Epithelial cell of prostate (primary cell): Measurements from ENCODE around the gene IRX4.
"Not testable (repeated sequence)": the region's sequence is repeated elsewhere in the genome, so short reads cannot be mapped to it uniquely, and the experiment has no call there.

Experiments
- DNase-seq: peaks from one replicate; pipeline ENCODE4 v3.0.0-alpha.2; 2011; ENCODE audit warnings: low read depth, low spot score
- H3K27ac ChIP-seq: fragments of 450-650 bp; 2 replicates; pipeline ENCODE4 v1.5.1; 2017; ENCODE audit warnings: mild to moderate bottlenecking

IRX4 gene

DNA sequence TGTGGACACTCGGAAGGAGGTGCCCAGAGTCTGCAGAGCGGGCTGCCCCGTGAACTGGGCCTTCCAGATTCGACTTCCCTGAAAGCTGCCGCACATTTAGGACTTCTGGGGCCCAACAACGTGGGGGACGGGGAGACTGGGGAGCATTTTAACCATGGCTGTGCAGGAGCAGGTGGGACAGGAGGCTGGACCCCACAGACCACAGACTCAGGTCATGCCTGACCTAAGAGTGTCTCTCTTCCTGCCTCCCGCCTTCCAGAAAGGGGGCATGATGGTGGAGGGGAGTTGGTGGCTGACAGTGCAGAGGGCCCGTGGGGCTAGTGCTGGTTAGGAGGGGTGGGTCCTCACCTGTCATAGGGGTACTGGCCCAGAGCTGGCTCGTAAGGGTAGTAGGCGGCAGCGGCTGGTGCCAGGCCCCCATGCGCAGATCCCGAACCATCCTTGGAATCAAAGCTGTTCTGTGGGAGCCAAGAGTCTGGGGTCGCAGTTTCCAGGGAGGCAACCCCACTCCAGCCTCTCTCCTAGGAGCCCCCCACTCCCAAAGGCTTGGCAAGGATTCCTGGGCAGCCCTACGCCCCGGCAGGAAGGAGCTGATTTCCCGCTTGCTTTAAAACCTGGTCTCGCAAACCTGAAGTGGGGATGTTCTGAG is 2.2 kb downstream of the IRX4 start:
- DNase-seq, result no peak
- no peak overlapping the region for H3K27ac ChIP-seq

DNA sequence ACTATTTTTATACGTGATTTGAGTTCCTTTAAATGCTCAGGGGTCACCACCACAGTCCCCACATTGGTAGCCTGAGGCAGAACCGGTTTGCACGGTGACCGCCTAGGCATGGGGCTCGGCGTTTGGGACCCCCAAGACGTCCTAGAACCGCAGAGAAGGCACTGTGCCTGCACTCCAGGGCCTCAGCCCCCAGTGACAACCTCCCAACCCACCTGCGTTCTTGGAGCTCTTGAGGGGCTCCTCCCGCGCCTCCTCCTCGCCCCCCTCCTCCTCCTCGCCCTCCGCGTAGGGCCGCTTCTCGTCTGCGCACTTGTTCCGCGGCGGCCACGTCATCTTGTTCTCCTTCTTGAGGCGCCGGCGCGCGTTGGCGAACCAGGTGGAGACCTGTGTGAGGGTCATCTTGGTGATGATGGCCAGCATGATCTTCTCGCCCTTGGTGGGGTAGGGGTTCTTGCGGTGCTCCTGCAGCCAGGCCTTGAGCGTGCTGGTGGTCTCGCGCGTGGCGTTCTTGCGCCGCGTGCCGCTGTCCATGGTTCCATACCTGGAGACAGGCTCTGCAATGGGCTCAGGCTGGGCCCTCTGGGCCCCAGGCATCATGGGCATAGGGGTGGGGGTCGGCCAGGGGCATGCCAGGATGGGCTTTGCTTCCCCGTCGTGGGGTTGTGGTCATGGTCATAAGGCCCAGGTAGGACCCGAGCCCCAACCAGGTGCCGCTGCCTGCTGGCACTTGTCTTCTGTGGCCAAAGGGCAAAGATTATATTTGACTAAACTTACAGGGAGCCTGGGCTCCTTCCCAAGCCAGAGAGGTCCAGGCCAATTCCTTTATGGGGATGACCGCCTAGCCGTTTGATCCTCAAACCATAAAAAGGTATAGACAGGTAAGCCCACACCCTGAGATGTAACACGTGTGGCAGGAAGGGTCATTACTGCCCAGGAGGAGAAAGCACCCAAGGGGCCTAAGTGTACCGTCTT is 3.1 kb downstream of the IRX4 start:
- no peak for DNase-seq
- no peak overlapping the region for H3K27ac ChIP-seq

DNA sequence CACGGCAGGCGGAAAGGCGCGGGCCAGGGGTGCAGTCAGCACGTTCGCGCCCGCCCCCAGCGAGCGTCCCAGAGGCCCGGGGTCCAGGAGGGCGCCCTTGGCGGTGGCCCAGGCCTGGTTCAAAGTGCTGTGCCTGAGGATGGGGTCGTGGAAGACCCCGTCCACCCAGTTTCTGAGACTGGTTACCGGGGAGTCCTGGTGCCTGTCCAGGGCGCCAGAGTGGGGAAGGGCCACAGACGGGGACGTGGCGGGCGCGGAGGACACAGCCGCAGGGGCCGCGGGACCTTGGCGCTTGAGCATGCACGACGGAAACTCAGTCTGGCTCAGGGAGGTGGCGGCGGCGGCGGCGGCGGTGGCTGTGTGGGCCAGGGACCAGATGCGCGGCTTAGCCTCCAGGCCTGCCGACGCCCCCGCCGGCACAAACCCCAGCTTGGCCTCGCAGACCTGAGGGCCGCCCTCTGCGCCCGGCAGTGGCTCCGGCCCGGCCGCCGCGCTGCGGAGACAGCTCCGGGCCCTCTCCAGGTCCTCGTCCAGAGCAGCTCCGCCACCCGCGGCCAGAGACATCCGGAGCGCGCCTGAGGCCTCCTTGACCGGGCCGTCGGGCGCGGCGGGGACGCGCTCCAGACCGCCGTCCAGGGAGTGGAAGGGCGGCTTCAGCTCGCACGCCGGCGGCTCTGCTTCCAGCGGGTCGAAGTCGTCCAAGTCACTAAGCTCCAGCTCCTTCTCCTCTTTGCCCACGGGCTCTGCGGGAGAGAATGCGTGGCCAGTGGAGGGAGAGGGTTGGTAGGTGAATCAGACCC is 4.5 kb downstream of the IRX4 start:
- no peak for DNase-seq
- H3K27ac ChIP-seq, result no peak overlapping the region

DNA sequence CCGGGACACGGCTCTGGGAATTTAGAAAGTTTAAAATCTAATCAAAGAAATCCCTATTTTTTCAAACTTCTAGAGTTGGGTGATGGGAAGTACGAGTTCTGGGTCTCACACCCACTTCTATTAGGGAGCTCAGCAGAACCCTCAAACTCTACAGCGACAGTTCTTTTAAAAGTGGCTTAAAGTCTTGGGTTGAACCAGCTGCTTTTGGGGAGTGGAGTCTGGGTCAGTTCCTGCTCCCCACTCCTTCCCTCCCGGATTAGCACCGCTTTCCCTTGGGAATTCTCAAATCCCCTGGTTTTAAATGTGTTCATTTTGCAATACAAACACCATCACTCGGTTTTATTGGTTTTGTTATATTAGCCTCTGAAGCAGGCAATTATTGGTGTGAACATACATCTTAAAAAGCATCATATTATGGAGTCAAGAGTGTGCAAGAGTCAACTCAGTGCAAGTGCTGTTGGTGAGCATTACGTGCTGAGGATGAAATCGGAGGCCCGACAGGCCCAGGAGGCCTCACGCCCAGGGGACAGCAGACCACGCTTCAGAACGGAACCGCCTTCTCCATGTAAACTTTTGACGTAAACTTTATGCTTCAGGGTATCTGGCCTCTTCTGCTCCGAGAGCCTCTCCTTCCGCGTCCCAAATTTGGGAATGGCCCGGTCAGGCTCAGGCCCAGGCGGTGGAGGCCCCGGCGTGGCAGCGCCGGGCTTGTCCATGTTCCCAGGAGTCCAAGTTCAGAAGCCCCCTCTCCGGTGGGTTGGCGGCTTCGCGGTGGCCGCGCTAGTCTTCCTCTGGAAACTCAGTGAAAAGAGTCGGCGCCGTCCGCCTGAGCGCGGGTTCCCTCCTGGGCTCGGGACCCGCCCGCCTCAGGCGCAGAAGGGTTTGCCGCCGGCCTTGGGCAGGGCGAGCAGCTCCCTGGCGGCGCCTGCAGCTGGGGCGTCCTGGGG is 5.3 kb downstream of the IRX4 start:
- no peak overlapping the region for H3K27ac ChIP-seq
- no peak for DNase-seq

DNA sequence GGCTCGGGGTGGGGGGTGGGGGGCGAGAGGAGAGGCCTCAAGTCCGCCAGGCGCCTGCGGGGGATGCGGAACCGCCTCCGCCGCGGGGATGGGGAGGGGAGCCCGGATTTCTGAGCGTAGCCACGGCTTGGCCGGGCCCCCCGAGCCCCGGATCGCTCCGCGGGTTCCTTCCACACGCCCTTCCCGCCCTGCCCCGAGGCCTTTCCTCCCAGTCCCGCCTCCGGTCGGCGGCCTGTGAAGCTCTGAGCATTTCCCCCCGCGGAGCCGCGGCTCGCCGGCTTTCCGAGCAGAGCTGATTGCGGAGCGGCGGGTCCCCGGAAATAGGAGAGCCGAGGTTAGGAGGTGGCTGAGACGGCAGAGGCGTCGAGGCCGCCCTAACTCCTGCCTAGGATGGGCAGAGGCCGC is 6.1 kb downstream of the IRX4 start:
- DNase-seq, result no peak
- no peak overlapping the region for H3K27ac ChIP-seq

DNA sequence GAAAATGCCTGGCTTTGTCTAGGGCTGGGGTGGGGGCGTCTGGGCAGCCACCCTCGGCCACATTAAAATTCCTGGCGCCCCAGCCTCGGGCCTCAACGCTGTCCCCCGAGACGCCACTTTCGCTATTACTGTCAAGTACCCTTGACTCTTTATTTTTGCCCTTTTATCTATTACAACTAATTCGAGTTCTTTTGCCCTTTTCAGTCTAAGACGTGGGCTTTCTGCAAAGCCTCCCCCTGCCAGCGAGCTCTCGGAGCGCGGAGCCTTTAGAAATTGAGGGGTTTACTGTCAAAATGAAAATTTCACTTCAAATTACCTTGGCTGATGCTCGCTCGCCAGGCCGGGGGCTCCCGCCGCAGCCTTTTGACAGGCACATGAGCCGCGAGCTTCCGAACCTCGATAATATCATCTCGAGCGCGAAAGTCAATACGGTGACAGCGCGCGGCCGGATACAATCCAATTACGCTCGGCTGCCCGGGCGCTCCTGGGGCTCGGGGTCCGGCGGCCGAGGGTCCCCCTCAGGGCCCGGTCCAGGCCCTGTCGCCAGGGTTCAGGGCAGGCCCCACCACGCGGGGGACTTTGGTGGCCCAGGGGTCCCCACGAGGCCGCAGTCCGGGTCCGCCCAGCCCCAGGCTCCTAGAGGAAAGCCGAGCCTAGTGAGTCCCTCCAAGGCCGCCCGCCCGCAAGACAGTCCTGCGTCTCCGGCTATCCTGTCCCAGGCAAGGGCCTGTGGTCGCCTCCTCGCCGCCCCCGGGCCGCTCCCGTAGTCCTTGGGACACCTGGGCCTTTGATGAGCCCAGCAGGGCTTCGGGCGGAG is 6.7 kb downstream of the IRX4 start:
- H3K27ac ChIP-seq, result no peak overlapping the region
- DNase-seq, result no peak

DNA sequence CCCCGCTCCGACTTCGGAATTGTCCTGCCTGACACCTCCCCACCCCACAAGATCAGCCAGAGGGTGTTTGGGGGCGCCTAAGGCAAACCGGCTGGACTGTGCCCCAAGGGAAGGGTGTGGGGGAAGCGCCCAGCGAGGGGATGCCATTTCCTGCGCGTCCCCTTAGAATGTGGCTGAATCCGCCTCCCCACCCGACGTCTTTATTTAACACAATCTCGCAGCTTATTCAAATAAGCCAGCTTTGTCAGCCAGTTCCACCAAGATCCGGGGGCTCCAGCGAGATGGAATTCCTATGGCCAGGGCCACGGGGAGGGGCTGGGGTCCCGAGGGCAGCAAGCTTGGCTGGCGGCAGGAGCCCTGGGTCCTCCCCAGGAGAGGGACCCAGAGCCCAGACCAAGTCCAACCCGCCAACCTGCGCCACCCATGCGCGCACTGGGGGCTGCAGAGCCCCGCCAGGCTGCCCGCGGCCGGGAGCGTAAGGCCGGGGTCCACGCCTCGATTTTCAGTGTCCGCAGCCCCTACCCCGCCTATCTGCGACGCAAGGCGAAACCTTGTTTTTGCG is 7.4 kb downstream of the IRX4 start:
- no peak overlapping the region for H3K27ac ChIP-seq
- DNase-seq, result no peak

DNA sequence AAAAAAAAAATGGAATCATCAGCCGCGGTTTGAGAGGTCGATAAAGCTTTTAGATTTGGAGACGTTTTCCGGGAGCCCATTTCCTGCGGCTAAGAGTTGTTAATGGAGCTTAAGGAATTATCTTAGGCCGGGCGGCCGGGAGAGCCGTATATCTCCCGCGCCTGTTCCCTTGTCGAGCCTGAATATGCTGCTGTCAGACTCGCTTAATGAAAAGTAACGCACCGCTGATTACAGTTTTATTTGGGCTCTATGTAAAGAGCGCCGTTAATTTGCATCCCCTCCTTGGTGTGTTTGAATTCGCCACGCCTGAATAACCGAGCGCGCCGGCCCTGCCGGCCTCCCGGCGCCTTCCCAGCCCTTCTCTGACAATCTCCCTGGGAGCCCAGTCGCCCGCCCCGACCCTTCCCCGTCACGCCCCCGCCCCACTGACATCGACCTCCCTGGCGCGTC is 7.9 kb downstream of the IRX4 start:
- DNase-seq, result no peak
- H3K27ac ChIP-seq, result no peak overlapping the region

DNA sequence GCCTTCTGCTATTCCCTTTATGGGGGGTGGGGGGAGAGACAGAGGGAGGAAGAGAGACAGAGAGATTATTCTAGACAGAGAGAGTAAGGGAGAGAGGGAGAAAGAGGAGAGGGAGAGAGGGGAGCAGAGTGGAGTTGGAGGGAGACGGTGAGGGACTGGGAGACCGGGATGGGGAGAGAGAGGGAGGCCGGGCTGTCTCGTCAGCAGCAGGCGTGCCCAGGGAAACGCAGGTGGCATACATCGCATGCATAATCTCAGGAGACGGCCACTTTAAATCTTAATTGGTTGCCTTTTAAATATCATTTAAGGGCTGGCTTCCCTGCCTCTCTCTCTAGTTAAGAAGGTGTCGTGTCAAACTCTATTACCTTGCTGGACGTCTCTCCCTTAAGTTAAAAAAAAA is 8.4 kb downstream of the IRX4 start:
- DNase-seq, result no peak
- no peak overlapping the region for H3K27ac ChIP-seq

DNA sequence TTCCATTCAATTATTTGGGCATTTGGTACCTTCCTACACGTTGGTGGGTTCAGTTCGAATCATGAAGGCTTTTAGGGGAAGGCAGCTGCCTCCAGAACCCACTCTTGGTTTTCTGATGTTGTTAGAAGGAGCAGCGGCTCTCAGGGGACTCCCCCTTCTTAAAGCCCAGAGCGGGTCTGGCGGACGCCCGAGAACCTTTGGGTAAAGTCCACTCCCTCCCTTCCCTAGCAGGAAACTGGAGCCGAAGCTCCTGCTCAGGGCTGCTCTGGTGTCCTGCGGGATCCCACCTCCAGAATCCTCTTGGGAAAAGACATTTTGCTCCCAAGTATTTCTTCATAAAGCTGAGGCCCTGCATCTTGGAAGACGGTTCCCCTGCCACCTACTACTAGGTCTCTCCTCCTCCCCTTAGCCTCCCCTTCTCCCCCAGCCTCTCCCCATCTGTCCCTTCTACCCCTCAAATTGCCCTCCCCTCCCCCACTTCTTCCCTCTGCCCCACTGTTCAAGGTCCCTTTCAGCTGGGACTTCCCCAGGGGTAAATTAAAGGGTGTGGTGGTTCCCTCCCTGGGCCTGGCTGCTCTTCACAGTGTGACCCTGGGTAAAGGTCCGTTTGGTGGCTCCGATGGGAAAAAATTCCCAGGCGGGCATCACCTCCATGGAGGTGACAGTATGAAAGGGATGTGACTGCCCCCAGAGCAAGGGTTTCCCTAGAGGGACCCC is 9.3 kb downstream of the IRX4 start:
- no peak overlapping the region for H3K27ac ChIP-seq
- DNase-seq, result no peak

DNA sequence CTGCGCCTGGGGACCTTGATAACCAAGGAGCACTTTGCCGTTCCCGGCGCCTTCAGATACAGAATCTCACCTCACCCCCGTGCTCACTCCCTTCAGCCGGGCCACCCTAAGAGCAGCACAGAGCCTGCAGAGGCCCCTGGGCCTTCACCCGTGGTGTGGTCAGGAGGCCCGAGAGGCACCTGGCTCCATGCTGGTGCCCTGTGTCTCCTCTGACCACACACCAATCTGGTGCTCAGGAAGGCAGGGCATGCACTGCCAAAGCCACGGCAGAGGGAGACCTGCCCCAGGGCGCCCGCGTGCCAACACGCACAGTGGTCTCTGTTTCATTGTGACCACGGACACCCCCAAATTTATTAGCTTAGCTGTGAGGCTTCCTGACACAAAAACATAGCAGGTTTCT is 11.3 kb downstream of the IRX4 start:
- no peak for DNase-seq
- H3K27ac ChIP-seq, result no peak overlapping the region

DNA sequence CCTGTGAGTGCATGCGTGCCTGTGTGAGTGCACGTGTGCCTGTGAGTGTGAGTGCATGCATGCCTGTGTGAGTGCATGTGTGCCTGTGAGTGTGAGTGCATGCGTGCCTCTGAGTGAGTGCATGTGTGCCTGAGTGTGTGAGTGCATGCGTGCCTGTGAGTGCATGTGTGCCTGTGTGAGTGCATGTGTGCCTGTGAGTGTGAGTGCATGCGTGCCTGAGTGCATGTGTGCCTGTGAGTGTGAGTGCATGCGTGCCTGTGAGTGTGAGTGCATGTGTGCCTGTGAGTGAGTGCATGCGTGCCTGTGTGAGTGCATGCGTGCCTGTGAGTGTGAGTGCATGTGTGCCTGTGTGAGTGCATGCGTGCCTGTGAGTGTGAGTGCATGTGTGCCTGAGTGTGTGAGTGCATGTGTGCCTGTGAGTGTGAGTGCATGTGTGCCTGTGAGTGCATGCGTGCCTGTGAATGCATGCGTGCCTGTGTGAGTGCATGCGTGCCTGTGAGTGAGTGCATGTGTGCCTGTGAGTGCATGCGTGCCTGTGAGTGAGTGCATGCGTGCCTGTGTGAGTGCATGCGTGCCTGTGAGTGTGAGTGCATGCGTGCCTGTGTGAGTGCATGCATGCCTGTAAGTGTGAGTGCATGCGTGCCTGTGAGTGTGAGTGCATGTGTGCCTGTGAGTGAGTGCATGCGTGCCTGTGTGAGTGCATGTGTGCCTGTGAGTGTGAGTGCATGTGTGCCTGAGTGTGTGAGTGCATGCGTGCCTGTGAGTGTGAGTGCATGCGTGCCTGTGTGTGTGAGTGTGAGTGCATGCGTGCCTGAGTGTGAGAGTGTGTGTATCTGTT is 12.1 kb downstream of the IRX4 start:
- not testable (repeated sequence) for H3K27ac ChIP-seq, DNase-seq

DNA sequence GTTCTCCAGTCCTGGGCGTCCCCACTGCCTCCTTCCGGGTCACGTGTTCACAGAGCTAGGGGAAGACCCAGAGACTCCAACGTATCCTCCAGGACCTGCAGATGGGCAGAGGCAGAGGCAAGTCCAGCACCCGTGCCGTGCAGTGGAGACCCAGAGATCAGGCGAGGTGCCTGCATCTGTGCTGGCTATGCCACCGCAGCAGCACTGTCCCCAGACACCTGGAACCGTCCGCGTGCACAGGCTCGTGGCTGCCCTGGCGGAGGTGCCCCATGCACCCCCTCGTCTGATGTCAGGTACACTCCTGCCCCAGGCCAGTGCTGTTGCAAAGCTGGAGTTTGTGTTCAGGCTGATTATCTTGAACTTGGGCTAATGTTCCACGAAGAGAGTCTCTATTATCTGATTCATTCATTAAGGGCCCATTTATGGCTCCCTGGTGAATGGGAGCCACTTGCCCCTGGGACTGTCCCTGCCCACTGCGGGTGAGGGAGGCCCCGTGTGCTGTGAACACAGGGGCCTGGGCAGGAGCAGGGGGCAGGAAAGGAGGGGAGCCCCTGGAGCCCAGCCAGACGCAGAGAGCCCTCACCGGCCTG is 13.7 kb downstream of the IRX4 start:
- no peak overlapping the region for H3K27ac ChIP-seq
- DNase-seq, result no peak

DNA sequence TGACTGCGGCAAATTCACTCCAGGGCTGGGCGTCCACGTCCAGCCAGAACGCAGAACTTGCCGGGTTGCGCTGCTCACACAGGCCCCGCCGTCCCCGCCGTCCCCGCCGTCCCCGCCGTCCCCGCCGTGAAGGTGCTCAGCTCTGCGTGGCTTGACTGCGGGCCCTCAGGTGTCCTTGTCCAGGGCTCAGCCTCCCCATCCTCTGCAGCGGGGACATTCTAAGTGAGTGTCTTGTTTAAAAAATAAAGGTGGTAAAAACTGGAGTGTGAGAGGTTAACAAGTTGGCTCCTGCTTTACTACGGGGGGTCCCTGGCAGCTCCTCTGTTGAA is 14.9 kb downstream of the IRX4 start:
- DNase-seq, result no peak
- no peak overlapping the region for H3K27ac ChIP-seq

DNA sequence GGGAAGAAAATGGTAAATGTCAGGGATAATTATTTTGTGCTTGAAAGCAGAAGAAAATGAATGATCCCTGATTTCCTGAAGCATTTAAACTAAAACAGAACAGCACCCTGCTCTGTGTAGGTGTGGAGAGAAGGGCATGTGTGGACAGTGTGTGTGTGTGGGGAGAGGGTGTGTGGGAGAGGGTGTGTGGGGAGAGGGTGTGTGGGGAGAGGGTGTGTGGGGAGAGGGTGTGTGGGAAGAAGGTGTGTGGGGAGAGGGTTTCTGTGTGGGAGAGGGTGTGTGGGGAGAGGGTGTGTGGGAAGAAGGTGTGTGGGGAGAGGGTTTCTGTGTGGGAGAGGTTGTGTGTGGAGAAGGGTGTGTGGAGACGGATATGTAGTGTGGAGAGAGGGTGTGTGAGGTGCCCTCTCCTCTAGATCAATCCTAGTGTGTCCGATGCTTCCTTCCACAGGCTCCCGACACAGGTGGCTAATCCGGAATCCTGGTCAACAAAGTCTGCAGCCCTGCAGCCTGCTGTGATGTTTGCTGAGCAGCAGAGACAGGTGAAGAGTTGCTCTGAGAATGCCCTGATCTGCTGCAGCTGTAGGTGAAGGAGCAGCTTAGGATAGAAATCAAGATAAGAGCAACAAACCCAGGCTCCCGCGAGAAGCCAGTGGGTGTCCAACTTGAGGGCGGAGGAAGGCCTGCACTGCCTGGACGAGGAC is 15.5 kb downstream of the IRX4 start:
- no peak for DNase-seq
- H3K27ac ChIP-seq, result no peak overlapping the region

DNA sequence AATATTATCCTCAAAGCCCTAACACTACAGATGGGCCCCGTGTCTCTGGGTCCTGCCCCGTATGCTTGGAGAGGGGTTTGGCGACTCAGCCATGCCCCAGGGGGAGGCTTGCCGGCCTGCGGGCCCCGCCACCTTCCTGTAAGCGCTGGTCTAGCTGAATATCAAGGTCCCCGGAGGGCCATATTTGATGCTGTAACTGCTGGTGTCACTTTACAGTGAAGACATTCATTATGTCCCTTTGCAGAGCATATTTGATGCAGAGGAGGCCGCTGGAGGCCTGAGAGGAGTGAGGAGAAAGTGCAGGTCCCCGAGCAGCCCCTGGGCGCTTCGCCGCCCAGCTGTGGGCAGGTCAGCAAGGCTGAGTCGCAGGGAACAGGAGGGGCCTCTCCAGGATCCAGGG is 16.8 kb downstream of the IRX4 start:
- no peak for DNase-seq
- H3K27ac ChIP-seq, result no peak overlapping the region
